Measurements from ENCODE around the gene BCLAF1.

DNA sequence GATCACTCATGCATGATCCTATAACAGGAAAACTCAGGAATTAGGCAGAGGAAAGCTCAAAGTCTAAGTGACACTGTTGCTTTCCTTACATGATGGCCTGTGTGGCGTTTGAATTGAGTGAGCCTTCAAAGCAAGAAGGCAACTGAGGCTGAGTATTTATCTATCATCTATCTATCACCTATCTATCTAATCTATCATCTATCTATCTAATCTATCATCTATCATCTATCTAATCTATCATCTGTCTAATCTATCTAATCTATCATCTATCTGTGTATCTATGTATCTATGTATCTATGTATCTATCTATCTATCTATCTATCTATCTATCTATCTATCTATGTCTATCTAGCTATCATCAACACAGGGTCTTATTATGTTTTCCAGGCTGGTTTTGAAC, 41.8 kb upstream of the BCLAF1 start:
- TF ChIP-seq, protein P1, sequence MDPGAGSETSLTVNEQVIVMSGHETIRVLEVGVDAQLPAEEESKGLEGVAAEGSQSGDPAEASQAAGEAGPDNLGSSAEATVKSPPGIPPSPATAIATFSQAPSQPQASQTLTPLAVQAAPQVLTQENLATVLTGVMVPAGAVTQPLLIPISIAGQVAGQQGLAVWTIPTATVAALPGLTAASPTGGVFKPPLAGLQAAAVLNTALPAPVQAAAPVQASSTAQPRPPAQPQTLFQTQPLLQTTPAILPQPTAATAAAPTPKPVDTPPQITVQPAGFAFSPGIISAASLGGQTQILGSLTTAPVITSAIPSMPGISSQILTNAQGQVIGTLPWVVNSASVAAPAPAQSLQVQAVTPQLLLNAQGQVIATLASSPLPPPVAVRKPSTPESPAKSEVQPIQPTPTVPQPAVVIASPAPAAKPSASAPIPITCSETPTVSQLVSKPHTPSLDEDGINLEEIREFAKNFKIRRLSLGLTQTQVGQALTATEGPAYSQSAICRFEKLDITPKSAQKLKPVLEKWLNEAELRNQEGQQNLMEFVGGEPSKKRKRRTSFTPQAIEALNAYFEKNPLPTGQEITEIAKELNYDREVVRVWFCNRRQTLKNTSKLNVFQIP (CRISPR knock-in tag; IDR thresholded peaks at IDR 0.05; ENCODE audit: borderline replicate concordance, low read depth): no peak
- no peak for TF ChIP-seq OSR1 (CRISPR knock-in tag; IDR thresholded peaks at IDR 0.05)
- TF ChIP-seq GLIS3 (CRISPR knock-in tag; IDR thresholded peaks at IDR 0.05): no peak
- TF ChIP-seq RARB (CRISPR knock-in tag; IDR thresholded peaks at IDR 0.05): no peak
- no peak for TF ChIP-seq ZFP30 (CRISPR knock-in tag; IDR thresholded peaks at IDR 0.05)
- TF ChIP-seq, protein P2, sequence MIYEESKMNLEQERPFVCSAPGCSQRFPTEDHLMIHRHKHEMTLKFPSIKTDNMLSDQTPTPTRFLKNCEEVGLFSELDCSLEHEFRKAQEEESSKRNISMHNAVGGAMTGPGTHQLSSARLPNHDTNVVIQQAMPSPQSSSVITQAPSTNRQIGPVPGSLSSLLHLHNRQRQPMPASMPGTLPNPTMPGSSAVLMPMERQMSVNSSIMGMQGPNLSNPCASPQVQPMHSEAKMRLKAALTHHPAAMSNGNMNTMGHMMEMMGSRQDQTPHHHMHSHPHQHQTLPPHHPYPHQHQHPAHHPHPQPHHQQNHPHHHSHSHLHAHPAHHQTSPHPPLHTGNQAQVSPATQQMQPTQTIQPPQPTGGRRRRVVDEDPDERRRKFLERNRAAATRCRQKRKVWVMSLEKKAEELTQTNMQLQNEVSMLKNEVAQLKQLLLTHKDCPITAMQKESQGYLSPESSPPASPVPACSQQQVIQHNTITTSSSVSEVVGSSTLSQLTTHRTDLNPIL (CRISPR knock-in tag; IDR thresholded peaks at IDR 0.05; ENCODE audit: low read depth): no peak
- TF ChIP-seq ESRRG (CRISPR knock-in tag; IDR thresholded peaks at IDR 0.05): no peak
- no peak for TF ChIP-seq ISL1 (CRISPR knock-in tag; IDR thresholded peaks at IDR 0.05)
- TF ChIP-seq, protein P3, sequence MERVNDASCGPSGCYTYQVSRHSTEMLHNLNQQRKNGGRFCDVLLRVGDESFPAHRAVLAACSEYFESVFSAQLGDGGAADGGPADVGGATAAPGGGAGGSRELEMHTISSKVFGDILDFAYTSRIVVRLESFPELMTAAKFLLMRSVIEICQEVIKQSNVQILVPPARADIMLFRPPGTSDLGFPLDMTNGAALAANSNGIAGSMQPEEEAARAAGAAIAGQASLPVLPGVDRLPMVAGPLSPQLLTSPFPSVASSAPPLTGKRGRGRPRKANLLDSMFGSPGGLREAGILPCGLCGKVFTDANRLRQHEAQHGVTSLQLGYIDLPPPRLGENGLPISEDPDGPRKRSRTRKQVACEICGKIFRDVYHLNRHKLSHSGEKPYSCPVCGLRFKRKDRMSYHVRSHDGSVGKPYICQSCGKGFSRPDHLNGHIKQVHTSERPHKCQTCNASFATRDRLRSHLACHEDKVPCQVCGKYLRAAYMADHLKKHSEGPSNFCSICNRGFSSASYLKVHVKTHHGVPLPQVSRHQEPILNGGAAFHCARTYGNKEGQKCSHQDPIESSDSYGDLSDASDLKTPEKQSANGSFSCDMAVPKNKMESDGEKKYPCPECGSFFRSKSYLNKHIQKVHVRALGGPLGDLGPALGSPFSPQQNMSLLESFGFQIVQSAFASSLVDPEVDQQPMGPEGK (CRISPR knock-in tag; IDR thresholded peaks at IDR 0.05; ENCODE audit: borderline replicate concordance): no peak
- no peak for TF ChIP-seq ZNF565 (CRISPR knock-in tag; conservative IDR thresholded peaks at IDR 0.05; ENCODE audit: low read depth)
- no peak for TF ChIP-seq ZFP3 (CRISPR knock-in tag; IDR thresholded peaks at IDR 0.05)
